ENCODE measurements around the gene SRD5A1. TPM values are rescaled to one million over a fixed set of nuclear protein-coding genes. Genes with fewer than 3 reads are reported as not detected.

The SRD5A1 gene
- total RNA-seq, 3 donors from 2014 or later (not counting 1 experiment from before 2014, with no cell fraction given): 6.5 to 11.0 (median 7.8) TPM

DNA sequence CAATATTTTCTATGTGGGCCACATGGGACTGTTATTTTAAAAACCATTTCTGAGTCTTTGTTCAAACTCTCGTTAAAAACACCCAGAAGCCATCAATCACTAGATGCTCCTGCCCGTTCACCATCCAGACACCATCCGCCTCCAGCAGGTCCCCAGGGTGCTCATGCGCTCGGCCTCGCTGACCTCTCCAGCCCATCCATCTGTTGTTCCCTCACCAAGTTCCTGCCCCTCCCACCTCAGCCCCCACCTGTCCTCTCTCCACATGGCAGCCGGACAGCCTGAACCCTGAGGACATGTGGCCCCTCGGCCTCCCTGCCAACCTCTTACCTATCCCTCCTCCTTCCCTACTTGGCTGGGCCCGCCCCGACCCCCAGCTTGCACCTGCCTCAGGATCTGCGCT is 32.0 kb upstream of the SRD5A1 start:
- H3K36me3 ChIP-seq (ENCODE audit: control insufficient read depth, insufficient read depth, low read length): peaks cover 63% of the 10 kb centered on the region
- intact Hi-C loops (cut with micrococcal nuclease): no loop called here
- H3K4me3 ChIP-seq (ENCODE audit: low read length): no peak overlapping the region
- ATAC-seq (no peak), DNase-seq (no peak)
- H3K27ac Mint-ChIP-seq: peak overlapping the region in 1 of 2 donors; percentile 52
- no peaks in the 10 kb centered on the region for H3K9me3 Mint-ChIP-seq
- no peaks in the 10 kb centered on the region for H3K27me3 ChIP-seq (ENCODE audit: control insufficient read depth, insufficient read depth, low read length)
- H3K4me1 ChIP-seq (ENCODE audit: control insufficient read depth, insufficient read depth, low read length): no peaks in the 10 kb centered on the region
- peaks cover 45% of the 10 kb centered on the region for H3K36me3 Mint-ChIP-seq
- no peaks in the 10 kb centered on the region for H3K9me3 ChIP-seq (ENCODE audit: control insufficient read depth, insufficient read depth, low read length)
- H3K4me3 Mint-ChIP-seq: no peak overlapping the region
- WGBS (ENCODE audit: insufficient coverage): 98% methylated on average over 11 of the region's 11 CpGs
- H3K4me1 Mint-ChIP-seq: peaks cover 0 to 8% of the 10 kb centered on the region in 2 donors
- TF ChIP-seq, protein P1, sequence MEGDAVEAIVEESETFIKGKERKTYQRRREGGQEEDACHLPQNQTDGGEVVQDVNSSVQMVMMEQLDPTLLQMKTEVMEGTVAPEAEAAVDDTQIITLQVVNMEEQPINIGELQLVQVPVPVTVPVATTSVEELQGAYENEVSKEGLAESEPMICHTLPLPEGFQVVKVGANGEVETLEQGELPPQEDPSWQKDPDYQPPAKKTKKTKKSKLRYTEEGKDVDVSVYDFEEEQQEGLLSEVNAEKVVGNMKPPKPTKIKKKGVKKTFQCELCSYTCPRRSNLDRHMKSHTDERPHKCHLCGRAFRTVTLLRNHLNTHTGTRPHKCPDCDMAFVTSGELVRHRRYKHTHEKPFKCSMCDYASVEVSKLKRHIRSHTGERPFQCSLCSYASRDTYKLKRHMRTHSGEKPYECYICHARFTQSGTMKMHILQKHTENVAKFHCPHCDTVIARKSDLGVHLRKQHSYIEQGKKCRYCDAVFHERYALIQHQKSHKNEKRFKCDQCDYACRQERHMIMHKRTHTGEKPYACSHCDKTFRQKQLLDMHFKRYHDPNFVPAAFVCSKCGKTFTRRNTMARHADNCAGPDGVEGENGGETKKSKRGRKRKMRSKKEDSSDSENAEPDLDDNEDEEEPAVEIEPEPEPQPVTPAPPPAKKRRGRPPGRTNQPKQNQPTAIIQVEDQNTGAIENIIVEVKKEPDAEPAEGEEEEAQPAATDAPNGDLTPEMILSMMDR (IDR thresholded peaks at IDR 0.05): no peak
- H3K27me3 Mint-ChIP-seq (ENCODE audit: low read depth in 2 of 2): no peaks in the 10 kb centered on the region
- H3K27ac ChIP-seq (ENCODE audit: low read length): no peak overlapping the region

DNA sequence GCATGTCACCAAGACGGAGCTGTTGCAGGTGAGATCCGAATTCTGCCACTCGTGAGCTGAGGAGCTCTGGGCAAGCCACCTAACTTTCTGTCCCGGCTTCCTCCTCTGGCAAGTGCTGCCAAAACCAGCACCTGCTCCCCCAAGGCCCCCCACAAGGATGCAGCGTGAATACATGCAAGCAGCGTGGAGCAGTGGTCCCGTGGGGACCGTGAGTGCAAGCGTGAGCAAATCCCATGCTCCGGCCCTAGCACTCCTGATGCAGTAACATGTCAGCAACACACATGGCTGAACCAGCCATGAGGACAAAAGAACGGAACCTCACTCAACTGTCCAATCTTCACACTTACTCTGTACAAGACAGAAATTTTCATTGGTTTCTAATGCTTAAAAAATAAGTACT is 31.4 kb upstream of the SRD5A1 start:
- Mint-ChIP-seq H3K27ac (peak overlapping the region in 1 of 2 donors; percentile 52), H3K4me1 (peaks cover 0 to 8% of the 10 kb centered on the region in 2 donors), H3K9me3 (no peaks in the 10 kb centered on the region), H3K27me3 (ENCODE audit: low read depth in 2 of 2) (no peaks in the 10 kb centered on the region), H3K36me3 (peaks cover 41% of the 10 kb centered on the region), H3K4me3 (no peak overlapping the region)
- Histone ChIP-seq H3K27me3 (ENCODE audit: control insufficient read depth, insufficient read depth, low read length) (no peaks in the 10 kb centered on the region), H3K27ac (ENCODE audit: low read length) (no peak overlapping the region), H3K4me3 (ENCODE audit: low read length) (no peak overlapping the region), H3K9me3 (ENCODE audit: control insufficient read depth, insufficient read depth, low read length) (no peaks in the 10 kb centered on the region), H3K4me1 (ENCODE audit: control insufficient read depth, insufficient read depth, low read length) (no peaks in the 10 kb centered on the region), H3K36me3 (ENCODE audit: control insufficient read depth, insufficient read depth, low read length) (peaks cover 66% of the 10 kb centered on the region)
- WGBS (ENCODE audit: insufficient coverage): 99% methylated on average over 11 of the region's 11 CpGs
- TF ChIP-seq, protein P1 (IDR thresholded peaks at IDR 0.05): no peak
- intact Hi-C loops (cut with micrococcal nuclease): no loop called here
- ATAC-seq: no peak
- no peak for DNase-seq

DNA sequence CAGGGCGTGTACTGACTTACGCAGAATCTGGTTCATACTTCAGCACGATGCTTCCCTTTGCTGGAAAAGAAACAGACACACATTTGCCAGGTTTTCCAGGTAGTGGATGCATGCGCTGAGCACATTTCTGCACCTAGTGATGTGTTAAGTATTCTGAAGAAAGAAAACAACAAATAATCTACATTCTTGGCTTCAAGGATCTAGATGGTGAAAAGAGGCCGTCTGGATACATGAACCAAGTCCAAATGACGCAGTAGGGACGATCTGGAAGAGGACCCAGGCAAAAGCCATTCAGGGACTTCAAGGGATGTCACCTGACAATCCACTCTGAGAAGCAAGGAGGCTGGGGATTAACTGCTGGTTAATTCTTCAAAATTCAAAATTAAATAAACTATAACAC is 30.8 kb upstream of the SRD5A1 start:
- H3K27ac Mint-ChIP-seq: no peak overlapping the region
- no peak overlapping the region for H3K4me3 ChIP-seq (ENCODE audit: low read length)
- TF ChIP-seq, protein P1 (IDR thresholded peaks at IDR 0.05): no peak
- H3K9me3 Mint-ChIP-seq: no peaks in the 10 kb centered on the region
- H3K4me1 Mint-ChIP-seq: peaks cover 0 to 8% of the 10 kb centered on the region in 2 donors
- peaks cover 40% of the 10 kb centered on the region for H3K36me3 Mint-ChIP-seq
- 92% methylated on average over 7 of the region's 7 CpGs for WGBS (ENCODE audit: insufficient coverage)
- ATAC-seq: no peak
- no peak overlapping the region for H3K27ac ChIP-seq (ENCODE audit: low read length)
- no peak overlapping the region for H3K4me3 Mint-ChIP-seq
- H3K27me3 ChIP-seq (ENCODE audit: control insufficient read depth, insufficient read depth, low read length): no peaks in the 10 kb centered on the region
- H3K27me3 Mint-ChIP-seq (ENCODE audit: low read depth in 2 of 2): no peaks in the 10 kb centered on the region
- intact Hi-C loops (cut with micrococcal nuclease): no loop called here
- H3K36me3 ChIP-seq (ENCODE audit: control insufficient read depth, insufficient read depth, low read length): peaks cover 72% of the 10 kb centered on the region
- no peak for DNase-seq
- H3K4me1 ChIP-seq (ENCODE audit: control insufficient read depth, insufficient read depth, low read length): no peaks in the 10 kb centered on the region
- H3K9me3 ChIP-seq (ENCODE audit: control insufficient read depth, insufficient read depth, low read length): no peaks in the 10 kb centered on the region

DNA sequence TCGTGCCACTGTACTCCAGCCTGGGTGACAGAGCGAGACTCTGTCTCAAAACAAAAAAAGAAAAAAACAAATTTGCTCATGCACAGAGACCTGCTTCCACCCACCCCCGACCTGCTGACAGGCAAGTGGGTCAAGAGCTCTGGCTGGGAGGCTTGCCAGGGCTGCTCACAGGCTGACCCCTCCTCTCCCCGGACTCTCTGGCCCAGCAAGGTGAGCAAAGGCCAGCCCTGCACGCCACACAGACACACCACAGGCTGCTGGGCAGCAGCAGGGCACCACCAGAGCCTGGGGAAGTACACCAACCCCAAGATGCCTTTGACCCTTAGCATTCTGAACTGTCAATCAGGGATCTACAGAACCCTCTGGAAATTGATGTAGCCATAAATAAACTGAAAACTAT is 29.6 kb upstream of the SRD5A1 start:
- no peaks in the 10 kb centered on the region for H3K4me1 ChIP-seq (ENCODE audit: control insufficient read depth, insufficient read depth, low read length)
- H3K36me3 ChIP-seq (ENCODE audit: control insufficient read depth, insufficient read depth, low read length): peaks cover 77% of the 10 kb centered on the region
- TF ChIP-seq, protein P1 (IDR thresholded peaks at IDR 0.05): no peak
- H3K27ac ChIP-seq (ENCODE audit: low read length): no peak overlapping the region
- 88% methylated on average over 5 of the region's 5 CpGs for WGBS (ENCODE audit: insufficient coverage)
- H3K4me1 Mint-ChIP-seq: peaks cover 5 to 8% of the 10 kb centered on the region in 2 donors
- H3K9me3 ChIP-seq (ENCODE audit: control insufficient read depth, insufficient read depth, low read length): no peaks in the 10 kb centered on the region
- DNase-seq: no peak
- H3K27me3 Mint-ChIP-seq (ENCODE audit: low read depth in 2 of 2): no peaks in the 10 kb centered on the region
- intact Hi-C loops (cut with micrococcal nuclease): no loop called here
- H3K27me3 ChIP-seq (ENCODE audit: control insufficient read depth, insufficient read depth, low read length): no peaks in the 10 kb centered on the region
- no peak overlapping the region for H3K4me3 Mint-ChIP-seq
- H3K4me3 ChIP-seq (ENCODE audit: low read length): no peak overlapping the region
- H3K9me3 Mint-ChIP-seq: no peaks in the 10 kb centered on the region
- ATAC-seq: no peak
- peaks cover 38% of the 10 kb centered on the region for H3K36me3 Mint-ChIP-seq
- no peak overlapping the region for H3K27ac Mint-ChIP-seq
